ENCODE results near the gene ENDOV.
"Not testable (repeated sequence)": the region's sequence is repeated elsewhere in the genome, so short reads cannot be mapped to it uniquely, and the experiment has no call there.

The ENDOV gene

GRCh38 chr17:80388175-80388574, 26.8 kb upstream of the ENDOV start:
- DNase-seq (ENCODE audit: low read depth in 3 of 3): no peak

- no peak for DNase-seq (ENCODE audit: low read depth in 3 of 3)
Observed at GRCh38 chr17:80388601-80389000, 26.4 kb upstream of the ENDOV start.

- DNase-seq (ENCODE audit: low read depth in 3 of 3): no peak
Observed at GRCh38 chr17:80389011-80389995, 25.7 kb upstream of the ENDOV start.

- DNase-seq (ENCODE audit: low read depth in 3 of 3): no peak
Observed at GRCh38 chr17:80393241-80393890, 21.6 kb upstream of the ENDOV start.

- no peak for DNase-seq (ENCODE audit: low read depth in 3 of 3)
Observed at GRCh38 chr17:80393961-80394360, 21.0 kb upstream of the ENDOV start.

- no peak for DNase-seq (ENCODE audit: low read depth in 3 of 3)
Observed at GRCh38 chr17:80394629-80395216, 20.2 kb upstream of the ENDOV start.

GRCh38 chr17:80395402-80396151, 19.4 kb upstream of the ENDOV start:
- no peak for DNase-seq (ENCODE audit: low read depth in 3 of 3)

- DNase-seq (ENCODE audit: low read depth in 3 of 3): no peak
Observed at GRCh38 chr17:80396157-80397033, 18.6 kb upstream of the ENDOV start.

- DNase-seq (ENCODE audit: low read depth in 3 of 3): no peak
Observed at GRCh38 chr17:80397034-80397387, 18.0 kb upstream of the ENDOV start.

GRCh38 chr17:80397686-80398085, 17.3 kb upstream of the ENDOV start:
- DNase-seq (ENCODE audit: low read depth in 3 of 3): no peak

GRCh38 chr17:80401086-80401485, 13.9 kb upstream of the ENDOV start:
- DNase-seq (ENCODE audit: low read depth in 3 of 3): not testable (repeated sequence)

- DNase-seq (ENCODE audit: low read depth in 3 of 3): not testable (repeated sequence)
Observed at GRCh38 chr17:80402102-80402501, 12.9 kb upstream of the ENDOV start.

- no peak for DNase-seq (ENCODE audit: low read depth in 3 of 3)
Observed at GRCh38 chr17:80402959-80403358, 12.0 kb upstream of the ENDOV start.

- no peak for DNase-seq (ENCODE audit: low read depth in 3 of 3)
Observed at GRCh38 chr17:80406146-80406545, 8.8 kb upstream of the ENDOV start.

- not testable (repeated sequence) for DNase-seq (ENCODE audit: low read depth in 3 of 3)
Observed at GRCh38 chr17:80407917-80408316, 7.0 kb upstream of the ENDOV start.

- DNase-seq (ENCODE audit: low read depth in 3 of 3): no peak
Observed at GRCh38 chr17:80408872-80409271, 6.1 kb upstream of the ENDOV start.

GRCh38 chr17:80409626-80410025, 5.3 kb upstream of the ENDOV start:
- no peak for DNase-seq (ENCODE audit: low read depth in 3 of 3)

GRCh38 chr17:80410441-80411087, 4.4 kb upstream of the ENDOV start:
- DNase-seq (ENCODE audit: low read depth in 3 of 3): not testable (repeated sequence)

GRCh38 chr17:80413771-80414507, 1.0 kb upstream of the ENDOV start:
- no peak for DNase-seq (ENCODE audit: low read depth in 3 of 3)

GRCh38 chr17:80414508-80414802, 512 bp upstream of the ENDOV start:
- no peak for DNase-seq (ENCODE audit: low read depth in 3 of 3)

All from stimulated activated CD4-positive, alpha-beta T cell treated with anti-CD3 and anti-CD28 coated beads, TNF-alpha, amount 100 ng/mL, for 48 hours (primary cell).